Islet precursor cell (in vitro differentiated cells): ENCODE measurements around the gene LHX2.
A peak's percentile ranks its signal among the peaks of the same experiment; 100 is the strongest.

ENCODE experiments used
- DNase-seq: peaks from one replicate; pipeline ENCODE4 v3.0.0-alpha.2; 2018

LHX2 gene

DNA sequence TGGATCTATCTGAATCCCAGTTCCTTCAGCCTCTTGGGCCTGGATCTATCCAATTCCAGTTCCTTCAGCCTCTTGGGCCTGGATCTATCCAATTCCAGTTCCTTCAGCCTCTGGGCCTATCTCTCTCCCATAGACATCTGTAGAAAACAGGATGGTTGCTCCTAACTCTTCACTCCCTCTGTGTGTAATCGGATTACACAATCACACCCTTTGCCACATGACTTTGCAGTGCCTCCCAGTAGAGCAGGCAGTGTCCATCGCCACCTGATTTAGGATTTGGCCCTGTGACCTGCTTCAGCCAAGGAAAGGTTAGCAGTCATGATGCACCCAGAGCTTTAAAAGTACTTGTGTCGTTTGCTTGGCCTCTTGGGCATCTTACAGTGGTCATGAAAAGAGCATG is 56.7 kb downstream of the LHX2 start:
- no peak for DNase-seq

DNA sequence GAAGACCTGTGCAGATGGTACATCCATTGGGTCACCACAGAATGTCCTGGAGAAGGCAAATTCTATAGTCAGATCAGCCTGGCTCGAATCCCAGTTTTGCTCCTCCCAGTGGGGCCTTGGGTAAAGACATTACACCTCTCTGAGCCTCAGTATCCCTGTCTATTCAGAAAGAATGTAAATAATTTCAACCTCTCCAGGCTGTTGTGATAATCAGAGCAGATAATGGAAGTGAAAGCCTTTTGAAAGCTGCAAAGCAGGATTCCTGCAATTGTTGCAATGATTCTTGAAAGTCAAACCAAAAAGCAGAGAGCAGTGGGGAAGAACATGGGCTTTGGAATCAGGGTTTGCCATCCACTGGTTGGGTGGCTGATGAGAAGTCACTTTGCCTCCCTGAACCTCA is 63.2 kb downstream of the LHX2 start:
- peak; percentile 75 for DNase-seq

DNA sequence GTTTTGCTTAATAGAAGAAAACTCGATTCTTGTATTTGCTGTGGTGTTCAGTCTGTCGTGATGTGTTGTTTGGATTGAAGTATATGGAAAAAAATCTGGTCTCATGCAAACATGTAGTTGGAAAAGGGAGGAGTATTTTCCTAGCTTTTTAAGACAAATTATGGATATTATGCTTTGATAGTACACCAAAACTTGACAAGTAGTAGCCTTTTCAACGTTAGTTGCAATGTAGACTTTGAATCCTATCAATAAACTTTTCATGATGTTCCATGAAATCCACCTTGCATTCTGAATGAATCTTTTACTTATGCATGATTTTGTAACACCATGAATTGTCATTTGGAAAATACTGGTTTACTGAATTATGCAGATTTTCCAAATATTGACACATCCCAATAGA is 64.2 kb downstream of the LHX2 start:
- DNase-seq: no peak

DNA sequence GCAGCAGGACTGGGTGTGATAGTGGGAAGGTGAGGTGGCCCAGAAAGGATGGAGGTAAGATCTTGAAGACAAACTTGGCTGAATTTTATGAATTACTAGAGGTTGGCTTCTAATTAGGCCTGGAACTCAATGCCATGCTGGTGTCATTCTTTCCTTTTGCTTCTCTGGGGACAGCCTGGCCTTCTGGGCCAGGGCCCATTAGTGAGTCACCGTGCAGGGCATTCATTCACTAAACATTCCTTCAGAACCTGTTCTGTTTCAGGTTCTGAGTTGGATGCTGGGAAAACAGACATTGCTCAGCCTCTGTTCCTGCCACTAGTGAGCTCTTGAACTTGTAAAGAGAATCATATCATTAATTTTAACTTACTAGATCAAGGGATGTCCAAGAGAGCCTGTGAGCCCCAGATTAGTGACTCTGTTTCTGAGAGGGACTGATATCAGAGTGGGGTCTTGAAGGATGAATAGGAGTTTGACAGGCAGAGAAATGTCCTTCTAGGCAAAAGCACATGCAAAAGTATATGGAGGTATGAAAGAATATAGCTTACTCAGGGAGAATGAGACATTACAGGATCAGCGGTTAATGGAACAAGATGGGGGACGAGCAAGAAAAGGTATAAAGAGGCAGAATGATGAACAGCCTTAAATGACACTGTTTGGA is 66.5 kb downstream of the LHX2 start:
- DNase-seq: peak; percentile 94

DNA sequence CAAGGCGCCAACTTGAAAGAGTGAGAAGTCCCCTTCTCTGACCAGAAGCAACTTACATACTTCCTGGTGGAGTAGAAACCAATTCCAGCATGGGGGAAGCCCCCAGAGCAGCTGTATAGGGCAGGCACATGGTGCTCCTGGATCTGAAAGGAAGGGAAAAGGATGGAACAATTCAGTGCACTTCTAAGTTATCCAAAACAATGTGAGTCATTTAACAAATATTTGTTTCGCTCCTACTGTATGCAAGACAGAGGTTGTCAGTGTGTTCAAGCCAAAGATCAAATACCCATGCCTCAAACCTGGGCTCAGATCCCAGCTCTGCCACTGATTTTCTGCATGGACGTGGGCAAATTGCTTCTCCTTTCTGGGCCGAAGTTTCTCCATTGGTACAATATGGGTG is 67.1 kb downstream of the LHX2 start:
- DNase-seq: peak; percentile 79

DNA sequence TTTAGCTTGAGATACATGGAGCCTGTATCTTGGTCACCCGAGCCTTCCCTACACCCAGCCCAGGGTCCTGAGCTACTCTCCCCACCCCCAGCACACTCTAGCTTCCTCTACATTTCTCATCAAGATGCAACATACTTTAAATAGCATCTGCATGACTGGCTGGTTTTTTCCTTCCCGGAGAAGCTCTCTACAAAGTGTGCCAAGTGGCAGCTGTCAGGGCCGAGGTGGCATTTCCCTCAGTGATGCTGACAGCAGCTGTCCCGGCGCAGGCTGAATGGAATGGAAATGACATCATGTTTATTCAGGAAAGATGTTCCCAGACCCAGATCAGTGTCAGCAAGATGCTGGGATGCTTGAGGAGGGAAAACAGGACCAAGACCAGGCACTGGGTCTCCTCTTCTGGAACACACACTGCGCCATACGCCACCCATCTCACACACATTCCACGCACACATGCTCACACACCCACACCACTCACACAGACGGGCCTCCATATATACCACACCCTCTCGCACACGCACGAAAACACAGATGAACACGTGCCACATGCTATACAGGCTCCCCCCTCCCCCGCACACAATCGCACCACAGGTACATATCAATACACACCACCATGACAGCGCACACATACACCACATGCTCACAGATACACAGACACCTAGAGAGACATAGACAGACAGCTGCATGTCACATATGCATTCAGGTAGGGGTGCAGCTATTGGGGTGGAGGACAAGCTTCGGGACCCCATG is 67.8 kb downstream of the LHX2 start:
- peak; percentile 95 for DNase-seq

DNA sequence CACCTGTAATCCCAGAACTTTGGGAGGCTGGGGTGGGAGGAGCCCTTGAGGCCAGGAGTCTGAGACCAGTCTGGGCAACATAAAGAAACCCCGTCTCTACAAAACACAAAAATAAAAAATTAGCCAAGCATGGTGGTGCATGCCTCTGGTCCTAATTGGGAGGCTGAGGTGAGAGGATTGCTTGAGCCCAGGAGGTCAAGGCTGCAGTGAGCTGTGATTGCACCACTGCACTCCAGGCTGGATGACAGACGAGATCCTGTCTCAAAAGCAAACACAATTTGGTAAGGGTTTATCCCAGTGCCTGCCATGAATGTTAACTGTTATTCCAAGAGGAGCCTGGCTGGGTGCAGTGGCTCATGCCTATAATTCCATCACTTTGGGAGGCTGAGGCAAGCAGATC is 71.1 kb downstream of the LHX2 start:
- no peak for DNase-seq
